Retina (tissue), 1 donor: ENCODE measurements around the gene SLC26A1.
A peak's percentile ranks its signal among the peaks of the same experiment; 100 is the strongest.

ENCODE experiments used
- DNase-seq: peaks from one replicate; pipeline ENCODE4 v3.0.0-alpha.2; 2016

Gene SLC26A1

GRCh38 chr4:998096-998691 lies 5.0 kb upstream of the SLC26A1 start:
- DNase-seq: no peak

- DNase-seq: peak; percentile 48
Observed at GRCh38 chr4:997375-998071, 4.3 kb upstream of the SLC26A1 start.

- DNase-seq: peak; percentile 18
Observed at GRCh38 chr4:996997-997374, 3.8 kb upstream of the SLC26A1 start.

- no peak for DNase-seq
Observed at GRCh38 chr4:996030-996996, 3.1 kb upstream of the SLC26A1 start.

GRCh38 chr4:995311-996026 lies 2.3 kb upstream of the SLC26A1 start:
- no peak for DNase-seq

- DNase-seq: no peak
Observed at GRCh38 chr4:992297-993110, 700 bp downstream of the SLC26A1 start.

GRCh38 chr4:991451-992296 lies 1.5 kb downstream of the SLC26A1 start:
- DNase-seq: no peak

GRCh38 chr4:990746-991367 lies 2.3 kb downstream of the SLC26A1 start:
- DNase-seq: no peak

GRCh38 chr4:989722-990471 lies 3.3 kb downstream of the SLC26A1 start:
- no peak for DNase-seq

- no peak for DNase-seq
Observed at GRCh38 chr4:988726-989721, 4.2 kb downstream of the SLC26A1 start.

GRCh38 chr4:987624-988513 lies 5.3 kb downstream of the SLC26A1 start:
- DNase-seq: no peak

- peak; percentile 74 for DNase-seq
Observed at GRCh38 chr4:986879-987623, 6.2 kb downstream of the SLC26A1 start, which contains the start of gene IDUA. Gene IDUA, plus strand, starts transcription at chr4:987044. Its CDS starts 41 bp downstream, at chr4:987085.

- DNase-seq: peak; percentile 71
Observed at GRCh38 chr4:986428-986878, 6.8 kb downstream of the SLC26A1 start.

GRCh38 chr4:985123-985830 lies 7.9 kb downstream of the SLC26A1 start:
- peak; percentile 36 for DNase-seq

GRCh38 chr4:984336-985054 lies 8.7 kb downstream of the SLC26A1 start:
- DNase-seq: no peak
